ENCODE measurements around the gene BCAN. TPM values are rescaled to one million over a fixed set of nuclear protein-coding genes. Genes with fewer than 3 reads are reported as not detected.
A peak's percentile ranks its signal among the peaks of the same experiment; 100 is the strongest.

Gene BCAN
- total and polyA plus RNA-seq, 2 of the 4 experiments (the other 2 are of a cell fraction): 0.07 TPM; not detected in 1

DNA sequence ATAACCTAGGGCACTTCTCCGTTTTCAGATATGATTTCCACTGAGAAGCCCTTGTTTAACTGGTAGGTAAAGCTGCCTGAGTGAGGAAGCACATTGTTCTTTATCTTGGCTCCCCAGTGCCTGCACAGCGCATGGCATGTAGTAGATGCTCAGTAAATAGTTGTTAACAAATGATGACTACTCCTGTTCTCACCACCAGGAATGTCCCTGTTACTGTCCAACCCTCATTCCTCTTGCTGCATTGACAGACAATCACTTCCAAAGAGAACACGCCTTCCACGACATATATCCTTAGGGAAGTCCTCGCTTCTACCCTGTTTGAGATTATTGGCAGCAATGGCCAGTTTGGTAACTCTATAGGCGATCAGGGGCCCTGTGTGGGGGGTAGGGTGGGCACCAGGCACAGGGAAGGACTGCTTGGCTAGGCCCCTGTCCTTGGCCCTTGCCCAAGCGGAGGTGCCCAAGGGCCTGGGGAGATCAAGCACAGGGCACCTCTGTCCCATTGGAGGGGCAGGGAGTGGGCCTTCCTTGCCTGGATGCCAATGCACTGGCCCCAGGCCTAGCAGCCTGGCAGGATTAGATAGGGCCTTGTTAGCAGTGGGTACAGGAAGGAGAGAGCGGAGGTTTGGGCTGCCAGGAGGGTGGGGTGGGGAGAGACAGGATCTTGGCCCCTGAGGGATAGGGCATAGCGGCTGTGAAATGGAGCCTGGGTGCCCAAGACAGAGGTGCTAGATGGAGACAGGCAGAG lies 25.1 kb downstream of the BCAN start (continued):
- TF ChIP-seq RAD21 (IDR thresholded peaks at IDR 0.05; ENCODE audit: low read length): no peak

DNA sequence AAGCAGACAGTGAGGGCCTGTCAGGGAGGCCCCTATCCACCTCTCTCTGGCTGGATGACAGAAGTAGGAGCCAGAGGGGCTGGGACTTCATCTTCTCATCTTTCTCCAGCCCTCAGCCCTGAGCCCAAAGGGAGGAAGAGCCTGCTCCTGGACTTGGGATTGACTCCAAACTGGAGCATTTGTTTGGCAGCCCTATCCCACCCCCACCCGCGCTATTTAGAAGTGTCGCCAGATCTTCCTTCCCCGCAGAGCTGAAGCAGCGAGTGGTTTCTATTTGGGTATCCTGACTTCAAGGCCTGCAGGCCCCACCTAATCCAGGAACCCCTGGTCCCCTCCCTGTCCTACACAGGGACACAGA lies 25.7 kb downstream of the BCAN start:
- H3K4ac ChIP-seq (ENCODE audit: low read depth, low read length): peak overlapping the region; percentile 75
- peak overlapping the region; percentile 90 for H3K14ac ChIP-seq (replicated peaks; ENCODE audit: low read depth, low read length)
- no peak overlapping the region for H3K56ac ChIP-seq (ENCODE audit: extremely low read depth, insufficient read depth, low read length)
- H3K4me1 ChIP-seq (ENCODE audit: control insufficient read depth, insufficient read depth, low read length): peaks cover 41% of the 10 kb centered on the region
- peak; percentile 25 for DNase-seq
- H3K4me3 ChIP-seq (ENCODE audit: insufficient read depth, low read depth, low read length): no peak overlapping the region
- H3K27ac ChIP-seq (ENCODE audit: insufficient read depth, low read length): peak overlapping the region; percentile 5; the same call in 1 of the 2 replicates
- H3K36me3 ChIP-seq (ENCODE audit: control insufficient read depth, insufficient read depth, low read length): peaks cover 5% of the 10 kb centered on the region
- 0 out of 2 replicates have a peak overlapping the region, but pooled peaks have one; percentile 22 for H3K23ac ChIP-seq (ENCODE audit: low read depth, low read length)
- intact Hi-C loops (cut with micrococcal nuclease) (no loop called here), in situ Hi-C loops (cut with MboI; ENCODE audit: low sequenced_read_pairs) (no loop called here), dilution Hi-C loops (cut with HindIII; ENCODE audit: low sequenced_read_pairs, unreplicated experiment) (no loop called here)
- peak overlapping the region; percentile 55 for H2AK5ac ChIP-seq (ENCODE audit: low read depth, low read length)
- no TSS peak for BruUV-seq (replicated peaks)
- H4K91ac ChIP-seq (ENCODE audit: insufficient read depth, low read depth, low read length): peak overlapping the region; percentile 40
- no CpG with 5 or more reads among the region's 5 CpGs for WGBS, 2 experiments (ENCODE audit: extremely low coverage in 2 of 2, insufficient read length in 1 of 2)
- H3K4me2 ChIP-seq (ENCODE audit: low read depth, low read length): no peak overlapping the region
- peaks cover 0 to 38% of the 10 kb centered on the region in 2 experiments; a peak in 2 of 4 replicates for H3K79me1 ChIP-seq (ENCODE audit: low read depth in 1 of 2, low read length in 2 of 2)
- H3K18ac ChIP-seq (ENCODE audit: low read depth, low read length): peak overlapping the region; percentile 2; the same call in 1 of the 2 replicates
- peak; percentile 1; the same call in 1 of the 2 replicates for ATAC-seq (ENCODE audit: low read depth)
- TF ChIP-seq, protein P1, sequence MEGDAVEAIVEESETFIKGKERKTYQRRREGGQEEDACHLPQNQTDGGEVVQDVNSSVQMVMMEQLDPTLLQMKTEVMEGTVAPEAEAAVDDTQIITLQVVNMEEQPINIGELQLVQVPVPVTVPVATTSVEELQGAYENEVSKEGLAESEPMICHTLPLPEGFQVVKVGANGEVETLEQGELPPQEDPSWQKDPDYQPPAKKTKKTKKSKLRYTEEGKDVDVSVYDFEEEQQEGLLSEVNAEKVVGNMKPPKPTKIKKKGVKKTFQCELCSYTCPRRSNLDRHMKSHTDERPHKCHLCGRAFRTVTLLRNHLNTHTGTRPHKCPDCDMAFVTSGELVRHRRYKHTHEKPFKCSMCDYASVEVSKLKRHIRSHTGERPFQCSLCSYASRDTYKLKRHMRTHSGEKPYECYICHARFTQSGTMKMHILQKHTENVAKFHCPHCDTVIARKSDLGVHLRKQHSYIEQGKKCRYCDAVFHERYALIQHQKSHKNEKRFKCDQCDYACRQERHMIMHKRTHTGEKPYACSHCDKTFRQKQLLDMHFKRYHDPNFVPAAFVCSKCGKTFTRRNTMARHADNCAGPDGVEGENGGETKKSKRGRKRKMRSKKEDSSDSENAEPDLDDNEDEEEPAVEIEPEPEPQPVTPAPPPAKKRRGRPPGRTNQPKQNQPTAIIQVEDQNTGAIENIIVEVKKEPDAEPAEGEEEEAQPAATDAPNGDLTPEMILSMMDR (conservative IDR thresholded peaks at IDR 0.05; ENCODE audit: low read depth, low read length): no peak
- TF ChIP-seq SMC3 (IDR thresholded peaks at IDR 0.05; ENCODE audit: low read depth, low read length) (no peak), MAFK (IDR thresholded peaks at IDR 0.05; ENCODE audit: low read depth, low read length) (no peak), BHLHE40 (IDR thresholded peaks at IDR 0.05; ENCODE audit: low read depth, low read length) (no peak), CHD1 (IDR thresholded peaks at IDR 0.05; ENCODE audit: low read depth, low read length) (no peak)
- ChIA-PET POLR2A (ENCODE audit: unreplicated experiment) (no interaction called here), CTCF (no interaction called here)
- no peaks in the 10 kb centered on the region; the same call in 1 of the 2 replicates for H4K20me1 ChIP-seq (ENCODE audit: insufficient read depth, low read length)
- peaks cover 26% of the 10 kb centered on the region for H3K9me1 ChIP-seq (ENCODE audit: insufficient read depth, low read length)
- H3K9me3 ChIP-seq (ENCODE audit: control insufficient read depth, insufficient read depth, low read length): no peaks in the 10 kb centered on the region
- peak overlapping the region; percentile 72; the same call in 1 of the 2 replicates for H2BK20ac ChIP-seq (ENCODE audit: low read depth, low read length)
- H4K8ac ChIP-seq (ENCODE audit: low read depth in 2 of 2, low read length in 2 of 2): peak overlapping the region in 1 of 2 experiments; percentile 93; a peak in 3 of 4 replicates
- peak overlapping the region; percentile 45 for H4K5ac ChIP-seq (ENCODE audit: low read depth, low read length)
- H3K27me3 ChIP-seq (ENCODE audit: control insufficient read depth, insufficient read depth, low read length): no peaks in the 10 kb centered on the region
- peak overlapping the region; percentile 25 for H2AFZ ChIP-seq (replicated peaks; ENCODE audit: low read length, poor library complexity)
- peak overlapping the region; percentile 8; the same call in 1 of the 3 replicates for H2BK15ac ChIP-seq (ENCODE audit: low read depth, low read length)
- peak overlapping the region; percentile 50 for H2BK120ac ChIP-seq (ENCODE audit: low read depth, low read length)
- no peak overlapping the region for H2BK5ac ChIP-seq (ENCODE audit: low read depth, low read length, poor library complexity, severe bottlenecking)
- H2AK9ac ChIP-seq (replicated peaks; ENCODE audit: low read depth, low read length, poor library complexity): peak overlapping the region; percentile 63
- no peak overlapping the region for H3K9ac ChIP-seq (ENCODE audit: low read depth, low read length)

All from IMR-90 (cell line).